Liver (tissue), 9 donors: ENCODE measurements around the gene GDF2. TPM values are rescaled to one million over a fixed set of nuclear protein-coding genes. Genes with fewer than 3 reads are reported as not detected.
A peak's percentile ranks its signal among the peaks of the same experiment; 100 is the strongest.

Source experiments
- DNase-seq: peaks from one replicate; pipeline ENCODE4 v3.0.0-alpha.2; 2017; ENCODE audit warnings: low spot score
- H3K27ac ChIP-seq, 2 donors: one replicate each; pipeline ENCODE4 v1.7.0; 2013; ENCODE audit warnings: inconsistent platforms in 2 of 2, low read length in 2 of 2, control low read depth in 1 of 2, low read depth in 1 of 2, mild to moderate bottlenecking in 1 of 2
- H3K27me3 ChIP-seq, 4 donors: one replicate each; pipeline versions ENCODE4 v1.6.1 to v1.7.0; 2013; ENCODE audit warnings: low read length in 3 of 4, inconsistent platforms in 1 of 4, mild to moderate bottlenecking in 1 of 4, moderate library complexity in 1 of 4; ENCODE audit not compliant: control insufficient read depth in 4 of 4, insufficient read depth in 4 of 4
- H3K36me3 ChIP-seq, 4 donors: one replicate each; pipeline versions ENCODE4 v1.6.1 to v1.7.0; 2013; ENCODE audit warnings: low read length in 3 of 4, mild to moderate bottlenecking in 3 of 4, low read depth in 1 of 4, moderate library complexity in 1 of 4; ENCODE audit not compliant: control insufficient read depth in 4 of 4, insufficient read depth in 3 of 4
- H3K4me1 ChIP-seq, 4 donors: one replicate each; pipeline versions ENCODE4 v1.6.1 to v1.7.0; 2013; ENCODE audit warnings: low read length in 3 of 4, mild to moderate bottlenecking in 3 of 4, moderate library complexity in 1 of 4; ENCODE audit not compliant: control insufficient read depth in 4 of 4, insufficient read depth in 4 of 4
- H3K4me3 ChIP-seq, 3 donors: one replicate each; pipeline versions ENCODE4 v1.6.1 to v1.7.0; 2013; ENCODE audit warnings: low read length in 3 of 3, control low read depth in 1 of 3, low read depth in 1 of 3, mild to moderate bottlenecking in 1 of 3
- H3K9ac ChIP-seq, 2 donors: one replicate each; pipeline ENCODE4 v1.7.0; 2013; ENCODE audit warnings: low read length in 2 of 2, mild to moderate bottlenecking in 2 of 2, moderate library complexity in 2 of 2, control low read depth in 1 of 2, low read depth in 1 of 2
- H3K9me3 ChIP-seq, 4 donors: one replicate each; pipeline versions ENCODE4 v1.6.1 to v1.7.0; 2013; ENCODE audit warnings: low read length in 3 of 4; ENCODE audit not compliant: control insufficient read depth in 4 of 4
- ATF3 ChIP-seq: IDR thresholded peaks from 2 replicates; pipeline ENCODE4 v1.6.1; 2016; ENCODE audit warnings: antibody characterized with exemption
- CTCF ChIP-seq: fragments of 150-350 bp; IDR thresholded peaks from 2 replicates; pipeline ENCODE4 v1.5.1; 2017; ENCODE audit warnings: improper control_type of control experiment, low read depth, low read length; ENCODE audit not compliant: missing input control
- EGR1 ChIP-seq, 2 donors: IDR thresholded peaks; 2 replicates each; pipeline ENCODE4 v1.6.1; 2016 to 2018; ENCODE audit warnings: antibody characterized with exemption in 2 of 2, low read depth in 2 of 2
- FOXA1 ChIP-seq: IDR thresholded peaks from 2 replicates; pipeline ENCODE4 v1.6.1; 2016; ENCODE audit warnings: antibody characterized with exemption
- FOXA2 ChIP-seq: IDR thresholded peaks from 2 replicates; pipeline ENCODE4 v1.6.1; 2016; ENCODE audit warnings: antibody characterized with exemption
- JUND ChIP-seq, 2 donors: IDR thresholded peaks; 2 replicates each; pipeline ENCODE4 v1.6.1; 2016; ENCODE audit warnings: antibody characterized with exemption in 2 of 2
- MAX ChIP-seq: IDR thresholded peaks from 2 replicates; pipeline ENCODE4 v1.6.1; 2016; ENCODE audit warnings: antibody characterized with exemption
- NR2F2 ChIP-seq: IDR thresholded peaks from 2 replicates; pipeline ENCODE4 v1.6.1; 2016; ENCODE audit warnings: antibody characterized with exemption
- RAD21 ChIP-seq, 2 donors: IDR thresholded peaks; 2 replicates each; pipeline ENCODE4 v1.6.1; 2016; ENCODE audit warnings: antibody characterized with exemption in 2 of 2, mild to moderate bottlenecking in 2 of 2
- REST ChIP-seq: IDR thresholded peaks from 2 replicates; pipeline ENCODE4 v1.6.1; 2016; ENCODE audit warnings: antibody characterized with exemption, mild to moderate bottlenecking
- RXRA ChIP-seq, 2 donors: IDR thresholded peaks; 2 replicates each; pipeline ENCODE4 v1.6.1; 2017 to 2018; ENCODE audit warnings: antibody characterized with exemption in 2 of 2, mild to moderate bottlenecking in 1 of 2
- SP1 ChIP-seq: IDR thresholded peaks from 2 replicates; pipeline ENCODE4 v1.6.1; 2018; ENCODE audit warnings: antibody characterized with exemption, mild to moderate bottlenecking
- TAF1 ChIP-seq: conservative IDR thresholded peaks from 2 replicates; pipeline ENCODE4 v1.6.1; 2016; ENCODE audit warnings: antibody characterized with exemption, mild to moderate bottlenecking
- YY1 ChIP-seq: IDR thresholded peaks from 2 replicates; pipeline ENCODE4 v1.6.1; 2016; ENCODE audit warnings: antibody characterized with exemption, mild to moderate bottlenecking
- ZBTB33 ChIP-seq: IDR thresholded peaks from 2 replicates; pipeline ENCODE4 v1.6.1; 2016; ENCODE audit warnings: antibody characterized with exemption
- whole genome bisulfite sequencing: extraction: QIAGEN DNeasy Blood & Tissue Kit; methylation state at CpG from one replicate; pipeline ENCODE4 v1.1.7; 2013; 5-methylcytosine and 5-hydroxymethylcytosine counted together
- polyA plus RNA-seq, 2 donors: library from polyadenylated mRNA; stranded (reverse) in 1 of 2; unstranded in 1 of 2; fragments of 200-250 nt in 1 of 2; fragments of >200 nt in 1 of 2; fragmentation: Nextera tagmentation in 1 of 2; extraction: Ambion mirVana in 1 of 2; gene quantifications; one replicate each; pipeline versions ENCODE4 v1.2.1 to v1.2.3, GENCODE V29; 2013 to 2015
- total RNA-seq, 2 donors: library from RNA; depleted of rRNA; stranded (reverse); fragments of >200 nt; gene quantifications; one replicate each; pipeline ENCODE4 v1.2.3, GENCODE V29; 2014
- donor health status: healthy.
- donor health status: healthy.
- donor health status: healthy.
- donor health status: healthy.
- donor health status: healthy.

GDF2 gene
- total and polyA plus RNA-seq, 4 donors: 5.6 to 26.9 (median 14.5) TPM

GRCh38 chr10:47361293-47361692 is 39.0 kb downstream of the GDF2 start:
- Histone ChIP-seq H3K36me3 (no peaks in the 10 kb centered on the region), H3K27ac (no peak overlapping the region), H3K27me3 (no peaks in the 10 kb centered on the region), H3K4me1 (no peaks in the 10 kb centered on the region), H3K4me3 (no peak overlapping the region), H3K9ac (no peak overlapping the region), H3K9me3 (no peaks in the 10 kb centered on the region)
- peak; percentile 58 for DNase-seq
- TF ChIP-seq EGR1 (IDR thresholded peaks at IDR 0.05; ENCODE audit: low read depth in 2 of 2): no peak
- no peak for TF ChIP-seq REST
- peak; percentile 44 for TF ChIP-seq CTCF
- TF ChIP-seq ATF3: no peak
- TF ChIP-seq RAD21 (IDR thresholded peaks at IDR 0.05): peak; percentile 38 to 64
- TF ChIP-seq SP1: no peak
- TF ChIP-seq JUND (IDR thresholded peaks at IDR 0.05): no peak
- TF ChIP-seq MAX: no peak
- no peak for TF ChIP-seq FOXA1
- 63% methylated on average over 9 of the region's 9 CpGs for WGBS

GRCh38 chr10:47362199-47362598 is 39.9 kb downstream of the GDF2 start:
- DNase-seq: no peak
- no peaks in the 10 kb centered on the region for H3K27me3 ChIP-seq
- 91% methylated on average over 3 of the region's 3 CpGs for WGBS
- H3K4me3 ChIP-seq: no peak overlapping the region
- H3K4me1 ChIP-seq: no peaks in the 10 kb centered on the region
- H3K27ac ChIP-seq: no peak overlapping the region
- TF ChIP-seq RAD21 (IDR thresholded peaks at IDR 0.05) (no peak), RXRA (IDR thresholded peaks at IDR 0.05) (no peak), NR2F2 (no peak), EGR1 (IDR thresholded peaks at IDR 0.05; ENCODE audit: low read depth in 2 of 2) (no peak), CTCF (no peak), ATF3 (no peak), YY1 (no peak), MAX (no peak), SP1 (no peak), FOXA1 (no peak), TAF1 (no peak), FOXA2 (no peak), ZBTB33 (no peak)
- H3K9ac ChIP-seq: no peak overlapping the region
- no peaks in the 10 kb centered on the region for H3K9me3 ChIP-seq
- no peaks in the 10 kb centered on the region for H3K36me3 ChIP-seq
